Caco-2 (cell line): Measurements from ENCODE around the gene ARHGEF28. TPM values are rescaled to one million over a fixed set of nuclear protein-coding genes. Genes with fewer than 3 reads are reported as not detected.

Experiments
- BruUV-seq: library from RNA; stranded (reverse); fragments of 400-500 nt; replicated peaks from 2 replicates; lab custom pipeline; 2021; lab: Mats Ljungman, UMichigan
- CTCF ChIA-PET: fragments of 300-600 bp; sonication (Branson Sonifier 250); formaldehyde crosslinking; loops from one replicate; lab custom pipeline; 2022; ENCODE audit warnings: antibody characterized with exemption; lab: Charles Lee
- POLR2A ChIA-PET: fragments of 300-600 bp; sonication (Branson Sonifier 250); formaldehyde crosslinking; loops from one replicate; lab custom pipeline; 2022; ENCODE audit warnings: antibody characterized with exemption; lab: Charles Lee
- DNase-seq, 2 experiments: peaks; one replicate each; pipeline versions ENCODE4 v3.0.0 to v3.0.0-alpha.2; 2020 to 2022
- H3K27me3 ChIP-seq: replicated peaks from 2 replicates; pipeline ENCODE4 v1.6.0; 2011; ENCODE audit warnings: low read length; ENCODE audit not compliant: control insufficient read depth, insufficient read depth
- H3K36me3 ChIP-seq: 2 replicates; pipeline ENCODE4 v1.5.1; 2011; ENCODE audit warnings: low read length; ENCODE audit not compliant: control insufficient read depth, insufficient read depth
- H3K4me1 ChIP-seq: fragments of 250-450 bp; sonication (Bioruptor Pico); 2 replicates; pipeline ENCODE4 v1.5.1; 2020; ENCODE audit warnings: mild to moderate bottlenecking
- H3K4me3 ChIP-seq: 2 replicates; pipeline ENCODE4 v1.5.1; 2011; ENCODE audit warnings: low read depth, mild to moderate bottlenecking, control low read depth, low read length
- H3K9me3 ChIP-seq: fragments of 250-450 bp; sonication (Bioruptor Pico); 2 replicates; pipeline ENCODE4 v1.5.1; 2020; ENCODE audit warnings: mild to moderate bottlenecking, moderate library complexity
- H3K27ac Mint-ChIP-seq: one replicate; pipeline ENCODE4 v1.8.0; 2022; ENCODE audit warnings: mixed read lengths; ENCODE audit not compliant: unreplicated experiment
- H3K27me3 Mint-ChIP-seq: one replicate; pipeline ENCODE4 v1.8.0; 2022; ENCODE audit warnings: mixed read lengths; ENCODE audit not compliant: insufficient read depth, unreplicated experiment
- H3K36me3 Mint-ChIP-seq: one replicate; pipeline ENCODE4 v1.8.0; 2022; ENCODE audit warnings: mild to moderate bottlenecking, mixed read lengths; ENCODE audit not compliant: insufficient read depth, unreplicated experiment
- H3K4me1 Mint-ChIP-seq: one replicate; pipeline ENCODE4 v1.8.0; 2022; ENCODE audit warnings: low read depth, mixed read lengths; ENCODE audit not compliant: unreplicated experiment
- H3K4me3 Mint-ChIP-seq: one replicate; pipeline ENCODE4 v1.8.0; 2022; ENCODE audit warnings: mild to moderate bottlenecking, moderate library complexity, mixed read lengths; ENCODE audit not compliant: unreplicated experiment
- H3K9me3 Mint-ChIP-seq: one replicate; pipeline ENCODE4 v1.8.0; 2022; ENCODE audit warnings: mixed read lengths; ENCODE audit not compliant: unreplicated experiment
- intact Hi-C: fragments of 100-400 bp; cut with micrococcal nuclease; formaldehyde crosslinking; loops from one replicate; pipeline ENCODE4 v1.10.0; 2022; ENCODE audit not compliant: unreplicated experiment
- total RNA-seq: library from RNA; stranded (reverse); gene quantifications from 2 replicates; pipeline ENCODE4 v1.2.3, GENCODE V29; 2022
- TF ChIP-seq, protein P1 (sequence below), 2 experiments: fragments of 200-600 bp in 1 of 2; IDR thresholded peaks; 1 replicate in 1 of 2; 2 replicates in 1 of 2; pipeline versions ENCODE4 v1.5.1 to v1.8.0; 2011 to 2022; ENCODE audit warnings: antibody characterized with exemption in 1 of 2, control low read depth in 1 of 2, inconsistent platforms in 1 of 2, low read depth in 1 of 2, low read length in 1 of 2, mild to moderate bottlenecking in 1 of 2, moderate library complexity in 1 of 2; ENCODE audit not compliant: insufficient read depth in 1 of 2, severe bottlenecking in 1 of 2, unreplicated experiment in 1 of 2

Gene ARHGEF28
- total RNA-seq, 1 experiment from 2014 or later: 4.6 TPM

DNA sequence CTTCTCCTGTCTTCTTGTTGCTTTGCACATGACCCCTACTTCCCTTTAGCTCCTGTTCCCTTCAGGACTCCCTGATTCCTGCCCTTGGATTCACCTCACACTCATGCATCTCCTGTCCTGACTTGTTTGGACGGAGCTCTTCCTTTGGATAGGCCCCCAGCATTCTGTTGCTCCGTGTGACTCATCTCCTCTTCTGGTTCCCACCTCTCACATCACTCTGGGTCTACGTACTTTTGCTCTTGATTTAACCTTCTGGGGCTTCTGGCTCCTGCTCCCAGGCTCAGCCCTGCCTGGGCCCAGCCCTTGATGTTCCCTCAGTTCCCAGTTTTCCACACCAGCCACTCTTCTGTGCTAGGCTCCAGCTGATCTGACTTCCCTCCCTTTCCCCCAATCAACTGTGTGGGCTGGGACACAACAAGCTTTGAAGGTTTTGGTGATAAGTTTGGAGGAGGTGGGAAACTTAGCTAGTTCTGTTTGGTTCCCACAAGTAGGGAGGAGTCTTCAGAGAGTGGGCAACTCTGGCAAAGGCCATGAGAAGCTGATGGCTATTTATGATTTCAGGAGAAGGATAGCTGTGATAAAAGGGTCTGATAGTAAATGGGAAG, 331.5 kb downstream of the ARHGEF28 start:
- Mint-ChIP-seq H3K4me1 (no peaks in the 10 kb centered on the region), H3K27ac (no peak overlapping the region), H3K9me3 (no peaks in the 10 kb centered on the region), H3K4me3 (no peak overlapping the region), H3K27me3 (no peaks in the 10 kb centered on the region), H3K36me3 (no peaks in the 10 kb centered on the region)
- Histone ChIP-seq H3K4me3 (no peak overlapping the region), H3K36me3 (no peaks in the 10 kb centered on the region), H3K9me3 (no peaks in the 10 kb centered on the region), H3K27me3 (no peaks in the 10 kb centered on the region), H3K4me1 (no peaks in the 10 kb centered on the region)
- no TSS peak for BruUV-seq
- CTCF ChIA-PET: interaction anchor here (0.6 kb wide), 1 partner anchor 418 kb away, joined by 4 read pairs; no protein-coding TSS in a partner anchor
- DNase-seq: no peak
- POLR2A ChIA-PET: no interaction called here
- TF ChIP-seq, protein P1, sequence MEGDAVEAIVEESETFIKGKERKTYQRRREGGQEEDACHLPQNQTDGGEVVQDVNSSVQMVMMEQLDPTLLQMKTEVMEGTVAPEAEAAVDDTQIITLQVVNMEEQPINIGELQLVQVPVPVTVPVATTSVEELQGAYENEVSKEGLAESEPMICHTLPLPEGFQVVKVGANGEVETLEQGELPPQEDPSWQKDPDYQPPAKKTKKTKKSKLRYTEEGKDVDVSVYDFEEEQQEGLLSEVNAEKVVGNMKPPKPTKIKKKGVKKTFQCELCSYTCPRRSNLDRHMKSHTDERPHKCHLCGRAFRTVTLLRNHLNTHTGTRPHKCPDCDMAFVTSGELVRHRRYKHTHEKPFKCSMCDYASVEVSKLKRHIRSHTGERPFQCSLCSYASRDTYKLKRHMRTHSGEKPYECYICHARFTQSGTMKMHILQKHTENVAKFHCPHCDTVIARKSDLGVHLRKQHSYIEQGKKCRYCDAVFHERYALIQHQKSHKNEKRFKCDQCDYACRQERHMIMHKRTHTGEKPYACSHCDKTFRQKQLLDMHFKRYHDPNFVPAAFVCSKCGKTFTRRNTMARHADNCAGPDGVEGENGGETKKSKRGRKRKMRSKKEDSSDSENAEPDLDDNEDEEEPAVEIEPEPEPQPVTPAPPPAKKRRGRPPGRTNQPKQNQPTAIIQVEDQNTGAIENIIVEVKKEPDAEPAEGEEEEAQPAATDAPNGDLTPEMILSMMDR (IDR thresholded peaks at IDR 0.05; ENCODE audit: insufficient read depth in 1 of 2, low read depth in 1 of 2, low read length in 1 of 2, severe bottlenecking in 1 of 2, unreplicated experiment in 1 of 2): no peak
- intact Hi-C loops: no loop called here

DNA sequence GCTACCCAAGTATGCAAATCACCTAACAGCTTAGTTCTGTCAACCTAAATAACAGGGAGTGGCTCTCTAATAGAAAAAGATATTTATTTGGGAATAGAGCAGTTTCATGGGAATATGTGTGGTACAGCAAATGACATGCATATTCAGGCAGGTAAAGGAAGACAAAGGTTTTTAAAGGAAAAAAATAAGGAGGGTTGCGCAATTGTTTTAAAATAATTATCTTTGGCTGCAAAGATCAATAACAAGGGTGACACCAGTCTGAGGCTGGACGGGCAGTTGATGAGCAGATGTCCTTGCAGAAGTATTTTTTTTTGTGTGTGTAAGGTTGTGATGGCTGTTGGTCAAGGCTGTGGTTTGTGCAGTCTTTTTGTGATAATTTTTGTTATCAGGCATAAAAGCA, 332.0 kb downstream of the ARHGEF28 start:
- Mint-ChIP-seq H3K36me3 (no peaks in the 10 kb centered on the region), H3K27ac (no peak overlapping the region), H3K9me3 (no peaks in the 10 kb centered on the region), H3K4me3 (no peak overlapping the region), H3K27me3 (no peaks in the 10 kb centered on the region), H3K4me1 (no peaks in the 10 kb centered on the region)
- no peaks in the 10 kb centered on the region for H3K36me3 ChIP-seq
- ChIA-PET POLR2A (no interaction called here), CTCF (interaction anchor here (0.6 kb wide), 1 partner anchor 419 kb away, joined by 4 read pairs; no protein-coding TSS in a partner anchor)
- DNase-seq: no peak
- no peaks in the 10 kb centered on the region for H3K4me1 ChIP-seq
- H3K27me3 ChIP-seq: no peaks in the 10 kb centered on the region
- no peak overlapping the region for H3K4me3 ChIP-seq
- TF ChIP-seq, protein P1 (IDR thresholded peaks at IDR 0.05; ENCODE audit: insufficient read depth in 1 of 2, low read depth in 1 of 2, low read length in 1 of 2, severe bottlenecking in 1 of 2, unreplicated experiment in 1 of 2): no peak
- no TSS peak for BruUV-seq
- intact Hi-C loops: no loop called here
- H3K9me3 ChIP-seq: no peaks in the 10 kb centered on the region

DNA sequence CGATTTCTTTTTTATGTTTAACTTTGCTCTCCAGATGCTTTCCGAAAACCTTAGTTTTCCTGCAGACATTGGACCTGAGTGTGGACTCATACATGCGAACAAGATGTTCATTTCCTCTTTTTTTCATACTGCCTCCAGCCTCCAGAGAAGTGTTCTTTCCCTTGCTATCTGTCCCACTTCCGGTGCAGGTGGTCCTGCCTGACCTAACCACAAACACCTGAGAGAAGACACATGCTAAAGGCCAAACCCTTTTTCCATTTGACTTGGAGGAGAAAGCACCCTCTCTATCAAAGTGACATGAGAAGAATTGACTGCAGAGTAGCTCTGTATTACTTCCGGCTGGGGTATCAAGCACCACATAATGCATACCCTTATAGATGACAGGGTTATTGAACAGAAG, 334.0 kb downstream of the ARHGEF28 start:
- intact Hi-C loops: no loop called here
- no peak for DNase-seq
- Mint-ChIP-seq H3K27ac (no peak overlapping the region), H3K36me3 (no peaks in the 10 kb centered on the region), H3K4me1 (no peaks in the 10 kb centered on the region), H3K9me3 (no peaks in the 10 kb centered on the region), H3K27me3 (peaks cover 2% of the 10 kb centered on the region), H3K4me3 (no peak overlapping the region)
- no peaks in the 10 kb centered on the region for H3K27me3 ChIP-seq
- H3K36me3 ChIP-seq: no peaks in the 10 kb centered on the region
- POLR2A ChIA-PET: no interaction called here
- TF ChIP-seq, protein P1 (IDR thresholded peaks at IDR 0.05; ENCODE audit: insufficient read depth in 1 of 2, low read depth in 1 of 2, low read length in 1 of 2, severe bottlenecking in 1 of 2, unreplicated experiment in 1 of 2): no peak
- no peaks in the 10 kb centered on the region for H3K4me1 ChIP-seq
- H3K4me3 ChIP-seq: no peak overlapping the region
- no peaks in the 10 kb centered on the region for H3K9me3 ChIP-seq
- CTCF ChIA-PET: no interaction called here
- no TSS peak for BruUV-seq
